H9 (cell line): ENCODE results near the gene PBX1. TPM values are rescaled to one million over a fixed set of nuclear protein-coding genes. Genes with fewer than 3 reads are reported as not detected.

ENCODE experiments used
- DNase-seq: peaks from one replicate; pipeline ENCODE4 v3.0.0-alpha.2; 2017
- H2AFZ ChIP-seq: one replicate; pipeline ENCODE4 v1.6.1; 2013; ENCODE audit warnings: mild to moderate bottlenecking, low read length, control low read depth, moderate library complexity
- H2AK5ac ChIP-seq: 2 replicates; pipeline ENCODE4 v1.6.1; 2013; ENCODE audit warnings: low read length, control low read depth, mixed read lengths; ENCODE audit not compliant: insufficient read length
- H2BK120ac ChIP-seq: one replicate; pipeline ENCODE4 v1.6.1; 2013; ENCODE audit warnings: low read depth, mild to moderate bottlenecking, low read length, control low read depth, inconsistent platforms; ENCODE audit not compliant: poor library complexity, severe bottlenecking
- H2BK12ac ChIP-seq: 2 replicates; pipeline ENCODE4 v1.6.1; 2013; ENCODE audit warnings: low read length, control low read depth, mixed read lengths, low read depth; ENCODE audit not compliant: insufficient read length
- H2BK15ac ChIP-seq: 2 replicates; pipeline ENCODE4 v1.6.1; 2013; ENCODE audit warnings: low read depth, low read length, control low read depth
- H2BK20ac ChIP-seq: one replicate; pipeline ENCODE4 v1.6.1; 2013; ENCODE audit warnings: low read depth, mild to moderate bottlenecking, low read length, control low read depth, inconsistent platforms; ENCODE audit not compliant: poor library complexity, severe bottlenecking
- H2BK5ac ChIP-seq: 2 replicates; pipeline ENCODE4 v1.6.1; 2013; ENCODE audit warnings: low read length, control low read depth, mixed read lengths; ENCODE audit not compliant: insufficient read length
- H3K14ac ChIP-seq: 2 replicates; pipeline ENCODE4 v1.6.1; 2013; ENCODE audit warnings: low read length, control low read depth; ENCODE audit not compliant: insufficient read depth
- H3K18ac ChIP-seq: 2 replicates; pipeline ENCODE4 v1.6.1; 2013; ENCODE audit warnings: low read depth, mild to moderate bottlenecking, mixed read lengths, low read length, control low read depth; ENCODE audit not compliant: insufficient read length
- H3K23ac ChIP-seq: 2 replicates; pipeline ENCODE4 v1.6.1; 2013; ENCODE audit warnings: low read length, control low read depth, mixed read lengths, low read depth; ENCODE audit not compliant: insufficient read length
- H3K23me2 ChIP-seq: 2 replicates; pipeline ENCODE4 v1.6.1; 2013; ENCODE audit warnings: low read depth, mild to moderate bottlenecking, mixed read lengths, low read length, control low read depth; ENCODE audit not compliant: insufficient read length, poor library complexity, severe bottlenecking
- H3K27ac ChIP-seq: 2 replicates; pipeline ENCODE4 v1.5.1; 2013; ENCODE audit warnings: low read length, control low read depth, mixed read lengths, low read depth; ENCODE audit not compliant: insufficient read length
- H3K27me3 ChIP-seq: 2 replicates; pipeline ENCODE4 v1.6.1; 2013; ENCODE audit warnings: low read length, control low read depth, inconsistent platforms; ENCODE audit not compliant: insufficient read depth
- H3K4ac ChIP-seq: 2 replicates; pipeline ENCODE4 v1.6.1; 2013; ENCODE audit warnings: low read depth, mild to moderate bottlenecking, control low read depth, inconsistent platforms, low read length, moderate library complexity
- H3K4me1 ChIP-seq: 2 replicates; pipeline ENCODE4 v1.6.1; 2013; ENCODE audit warnings: low read length, control low read depth, inconsistent platforms; ENCODE audit not compliant: insufficient read depth
- H3K4me2 ChIP-seq: 2 replicates; pipeline ENCODE4 v1.6.1; 2013; ENCODE audit warnings: low read length, control low read depth, mixed read lengths; ENCODE audit not compliant: insufficient read length, insufficient read depth
- H3K56ac ChIP-seq: 2 replicates; pipeline ENCODE4 v1.6.1; 2013; ENCODE audit warnings: low read depth, mild to moderate bottlenecking, mixed read lengths, low read length, control low read depth; ENCODE audit not compliant: insufficient read length
- H3K79me1 ChIP-seq: 2 replicates; pipeline ENCODE4 v1.6.1; 2013; ENCODE audit warnings: low read depth, mild to moderate bottlenecking, moderate library complexity, low read length, control low read depth, inconsistent platforms; ENCODE audit not compliant: insufficient read depth, poor library complexity, severe bottlenecking
- H3K79me2 ChIP-seq: 2 replicates; pipeline ENCODE4 v1.6.1; 2013; ENCODE audit warnings: low read length, control low read depth, inconsistent platforms; ENCODE audit not compliant: insufficient read depth
- H3K9ac ChIP-seq: 2 replicates; pipeline ENCODE4 v1.6.1; 2013; ENCODE audit warnings: low read length, control low read depth, mixed read lengths; ENCODE audit not compliant: insufficient read length; ENCODE audit errors: extremely low read depth
- H3K9me3 ChIP-seq: one replicate; pipeline ENCODE4 v1.6.1; 2013; ENCODE audit warnings: low read depth, low read length, inconsistent platforms; ENCODE audit not compliant: control insufficient read depth
- H3T11ph ChIP-seq: one replicate; pipeline ENCODE4 v1.6.1; 2013; ENCODE audit warnings: mild to moderate bottlenecking, low read length, control low read depth, inconsistent platforms
- H4K20me1 ChIP-seq: one replicate; pipeline ENCODE4 v1.6.1; 2013; ENCODE audit not compliant: control insufficient read depth, insufficient read length, insufficient read depth
- H4K5ac ChIP-seq: 2 replicates; pipeline ENCODE4 v1.6.1; 2013; ENCODE audit warnings: low read depth, mild to moderate bottlenecking, mixed read lengths, low read length, control low read depth; ENCODE audit not compliant: insufficient read length
- H4K8ac ChIP-seq: replicated peaks from 2 replicates; pipeline ENCODE4 v1.6.1; 2013; ENCODE audit warnings: low read length, control low read depth, mixed read lengths, low read depth; ENCODE audit not compliant: insufficient read length
- H4K91ac ChIP-seq: 2 replicates; pipeline ENCODE4 v1.6.1; 2013; ENCODE audit warnings: low read depth, mild to moderate bottlenecking, moderate library complexity, mixed read lengths, low read length, control low read depth; ENCODE audit not compliant: insufficient read length
- H3K27ac Mint-ChIP-seq, 3 experiments: 2 replicates in 2 of 3; 3 replicates in 1 of 3; pipeline ENCODE4 v1.8.0; 2020 to 2021; ENCODE audit warnings: mixed read lengths in 3 of 3, mild to moderate bottlenecking in 1 of 3, moderate library complexity in 1 of 3
- H3K27me3 Mint-ChIP-seq: 2 replicates; pipeline ENCODE4 v1.8.0; 2021; ENCODE audit warnings: low read depth, mild to moderate bottlenecking, moderate library complexity, mixed read lengths
- H3K36me3 Mint-ChIP-seq, 3 experiments: 2 replicates in 2 of 3; 3 replicates in 1 of 3; pipeline ENCODE4 v1.8.0; 2020 to 2021; ENCODE audit warnings: low read depth in 3 of 3, mixed read lengths in 3 of 3; ENCODE audit not compliant: insufficient read depth in 1 of 3
- H3K4me1 Mint-ChIP-seq, 2 experiments: 2 replicates each; pipeline ENCODE4 v1.8.0; 2020; ENCODE audit warnings: mixed read lengths in 2 of 2
- H3K4me3 Mint-ChIP-seq, 2 experiments: 2 replicates in 1 of 2; 3 replicates in 1 of 2; pipeline ENCODE4 v1.8.0; 2020 to 2021; ENCODE audit warnings: mild to moderate bottlenecking in 2 of 2, mixed read lengths in 2 of 2, moderate library complexity in 1 of 2
- H3K9me3 Mint-ChIP-seq, 2 experiments: 2 replicates in 1 of 2; 3 replicates in 1 of 2; pipeline ENCODE4 v1.8.0; 2020; ENCODE audit warnings: mild to moderate bottlenecking in 2 of 2, mixed read lengths in 2 of 2, moderate library complexity in 1 of 2
- CTCF ChIP-seq: fragments of 200-600 bp; sonication (generic); conservative IDR thresholded peaks from 3 replicates; pipeline ENCODE4 v1.8.0; 2021; ENCODE audit warnings: antibody characterized with exemption, mild to moderate bottlenecking
- WGBS: extraction: QIAGEN DNeasy Blood & Tissue Kit; methylation state at CpG from one replicate; pipeline ENCODE4 v1.1.7; 2013; ENCODE audit warnings: missing lambda C conversion rate, low lambda C conversion rate, mixed read lengths; ENCODE audit not compliant: insufficient read length; ENCODE audit errors: extremely low coverage; 5-methylcytosine and 5-hydroxymethylcytosine counted together
- total RNA-seq: library from RNA; stranded (reverse); gene quantifications from 2 replicates; pipeline ENCODE4 v1.2.1, GENCODE V29; 2021

Gene PBX1
- total RNA-seq, 1 experiment from 2014 or later: 142 TPM

- H2AFZ ChIP-seq: no peak overlapping the region
- H3K4ac ChIP-seq: no peak overlapping the region
- H3K36me3 Mint-ChIP-seq: peaks cover 8 to 24% (median 14%) of the 10 kb centered on the region in 3 experiments
- no peak overlapping the region for H3K27ac Mint-ChIP-seq
- H3K79me1 ChIP-seq: no peaks in the 10 kb centered on the region
- H3K79me2 ChIP-seq: no peaks in the 10 kb centered on the region
- no peak overlapping the region for H3K14ac ChIP-seq
- peaks cover 22 to 25% of the 10 kb centered on the region in 2 experiments for H3K9me3 Mint-ChIP-seq
- H2BK120ac ChIP-seq: no peak overlapping the region
- H4K5ac ChIP-seq: no peak overlapping the region
- no peak for TF ChIP-seq CTCF
- peaks cover 5% of the 10 kb centered on the region for H3K27me3 Mint-ChIP-seq
- H3T11ph ChIP-seq: no peak overlapping the region
- no peak overlapping the region for H3K27ac ChIP-seq
- H2BK15ac ChIP-seq: no peak overlapping the region
- no peak for DNase-seq
- no peak overlapping the region for H2AK5ac ChIP-seq
- H3K4me1 ChIP-seq: no peaks in the 10 kb centered on the region
- H3K9ac ChIP-seq: no peak overlapping the region
- H3K4me2 ChIP-seq: no peak overlapping the region
- H3K4me1 Mint-ChIP-seq: peaks cover 16 to 17% of the 10 kb centered on the region in 2 experiments; a peak in 3 of 4 replicates
- peaks cover 11% of the 10 kb centered on the region for H3K9me3 ChIP-seq
- no peak overlapping the region for H3K18ac ChIP-seq
- no peak overlapping the region for H4K91ac ChIP-seq
- no peaks in the 10 kb centered on the region for H3K27me3 ChIP-seq
- no peak overlapping the region for H3K4me3 Mint-ChIP-seq
- no peak overlapping the region for H2BK5ac ChIP-seq
- no peak overlapping the region for H3K23ac ChIP-seq
- H3K56ac ChIP-seq: no peak overlapping the region
- H2BK20ac ChIP-seq: no peak overlapping the region
- WGBS: no CpG with 5 or more reads among the region's 2 CpGs
- no peak overlapping the region for H4K8ac ChIP-seq
- H4K20me1 ChIP-seq: no peaks in the 10 kb centered on the region
- H2BK12ac ChIP-seq: no peak overlapping the region
- H3K23me2 ChIP-seq: no peaks in the 10 kb centered on the region
These were observed 34.2 kb upstream of the PBX1 start for GRCh38 chr1:164524810-164525209.
